Measurements from ENCODE around the gene MADCAM1. TPM values are rescaled to one million over a fixed set of nuclear protein-coding genes. Genes with fewer than 3 reads are reported as not detected.

MADCAM1 gene
- total and polyA plus RNA-seq, 2 experiments from 2014 or later = 2.9 to 4.0 TPM

GRCh38 chr19:491146-491741 lies 5.0 kb upstream of the MADCAM1 start:
- H3K27me3 ChIP-seq = peaks cover 4% of the 10 kb centered on the region
- H3K36me3 ChIP-seq (replicated peaks; ENCODE audit: insufficient read depth, low read depth) = no peaks in the 10 kb centered on the region
- peaks cover 12% of the 10 kb centered on the region for H3K4me1 ChIP-seq (ENCODE audit: insufficient read depth)
- peak; percentile 26 for DNase-seq (ENCODE audit: low spot score)
- H3K27ac ChIP-seq = no peak overlapping the region
- H2AFZ ChIP-seq = no peak overlapping the region
- no peaks in the 10 kb centered on the region for H3K9me2 ChIP-seq (replicated peaks; ENCODE audit: insufficient read depth)
- H3K79me2 ChIP-seq = no peaks in the 10 kb centered on the region
- H4K20me1 ChIP-seq (ENCODE audit: insufficient read depth, poor library complexity, severe bottlenecking) = no peaks in the 10 kb centered on the region
- 87% methylated on average over 23 of the region's 32 CpGs for WGBS (ENCODE audit: low lambda C conversion rate, missing lambda C conversion rate)
- H3K4me3 ChIP-seq = no peak overlapping the region
- H3K9me3 ChIP-seq (ENCODE audit: low read depth) = no peaks in the 10 kb centered on the region
- no peak overlapping the region for H3K4me2 ChIP-seq
- TF ChIP-seq CTCF (IDR thresholded peaks at IDR 0.05; ENCODE audit: poor library complexity) (no peak), EZH2phosphoT487 (IDR thresholded peaks at IDR 0.05; ENCODE audit: low read depth, severe bottlenecking, unreplicated experiment) (no peak), EZH2 (IDR thresholded peaks at IDR 0.05; ENCODE audit: borderline replicate concordance) (no peak)

GRCh38 chr19:492091-492531 lies 4.2 kb upstream of the MADCAM1 start:
- TF ChIP-seq EZH2phosphoT487 (IDR thresholded peaks at IDR 0.05; ENCODE audit: low read depth, severe bottlenecking, unreplicated experiment) = no peak
- no peak for TF ChIP-seq EZH2 (IDR thresholded peaks at IDR 0.05; ENCODE audit: borderline replicate concordance)
- TF ChIP-seq CTCF (IDR thresholded peaks at IDR 0.05; ENCODE audit: poor library complexity) = no peak
- H3K4me3 ChIP-seq = no peak overlapping the region
- H3K36me3 ChIP-seq (replicated peaks; ENCODE audit: insufficient read depth, low read depth) = no peaks in the 10 kb centered on the region
- H2AFZ ChIP-seq = no peak overlapping the region
- H3K79me2 ChIP-seq = no peaks in the 10 kb centered on the region
- no peak overlapping the region for H3K27ac ChIP-seq
- peak; percentile 33 for DNase-seq (ENCODE audit: low spot score)
- H3K9me2 ChIP-seq (replicated peaks; ENCODE audit: insufficient read depth) = no peaks in the 10 kb centered on the region
- no peaks in the 10 kb centered on the region for H4K20me1 ChIP-seq (ENCODE audit: insufficient read depth, poor library complexity, severe bottlenecking)
- H3K9me3 ChIP-seq (ENCODE audit: low read depth) = no peaks in the 10 kb centered on the region
- H3K4me2 ChIP-seq = no peak overlapping the region
- H3K27me3 ChIP-seq = peaks cover 5% of the 10 kb centered on the region
- 80% methylated on average over 12 of the region's 19 CpGs for WGBS (ENCODE audit: low lambda C conversion rate, missing lambda C conversion rate)
- H3K4me1 ChIP-seq (ENCODE audit: insufficient read depth) = peaks cover 12% of the 10 kb centered on the region

DNA sequence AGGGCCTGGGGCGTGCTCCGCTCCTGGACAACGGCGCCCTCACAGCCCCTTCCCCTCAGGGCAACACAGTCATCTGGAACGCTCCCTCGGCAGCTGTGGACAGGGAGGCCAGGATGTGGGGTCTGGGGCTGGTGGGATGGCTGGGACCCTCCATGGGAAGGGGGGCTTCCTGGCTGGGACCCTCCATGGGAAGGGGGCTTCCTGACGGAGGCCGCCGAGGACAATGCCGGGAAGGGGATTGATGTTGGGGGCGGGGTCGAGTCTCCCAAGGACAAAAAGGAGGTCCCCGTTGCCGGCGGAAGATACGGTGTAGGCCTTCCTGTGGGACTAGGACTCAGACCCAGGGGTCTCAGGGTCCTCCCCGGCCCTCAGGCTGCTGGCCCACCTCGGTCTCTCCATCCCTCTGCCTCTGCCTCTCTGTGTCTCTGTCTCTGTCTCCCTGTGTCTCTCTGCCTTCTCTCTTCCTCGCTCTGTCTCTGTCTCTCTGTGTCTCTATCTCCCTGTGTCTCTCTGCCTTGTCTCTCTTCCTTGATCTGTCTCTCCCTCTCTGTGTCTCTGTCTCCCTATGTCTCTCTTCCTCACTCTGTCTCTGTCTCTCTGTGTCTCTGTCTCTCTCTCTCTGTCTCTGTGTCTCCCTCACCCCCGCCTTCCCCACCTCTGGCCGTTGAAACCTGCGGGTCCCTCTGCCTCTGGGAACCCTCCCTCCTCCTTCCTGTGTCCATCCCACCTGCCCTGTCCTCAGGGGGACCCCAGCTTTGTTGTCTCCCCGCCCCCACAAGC lies 2.7 kb upstream of the MADCAM1 start:
- H3K4me3 ChIP-seq = no peak overlapping the region
- no peaks in the 10 kb centered on the region for H4K20me1 ChIP-seq (ENCODE audit: insufficient read depth, poor library complexity, severe bottlenecking)
- no peak overlapping the region for H3K4me2 ChIP-seq
- no peaks in the 10 kb centered on the region for H3K36me3 ChIP-seq (replicated peaks; ENCODE audit: insufficient read depth, low read depth)
- H3K79me2 ChIP-seq = no peaks in the 10 kb centered on the region
- 86% methylated on average over 19 of the region's 23 CpGs for WGBS (ENCODE audit: low lambda C conversion rate, missing lambda C conversion rate)
- H2AFZ ChIP-seq = no peak overlapping the region
- H3K9me3 ChIP-seq (ENCODE audit: low read depth) = no peaks in the 10 kb centered on the region
- no peaks in the 10 kb centered on the region for H3K9me2 ChIP-seq (replicated peaks; ENCODE audit: insufficient read depth)
- H3K4me1 ChIP-seq (ENCODE audit: insufficient read depth) = peaks cover 6% of the 10 kb centered on the region
- TF ChIP-seq CTCF (IDR thresholded peaks at IDR 0.05; ENCODE audit: poor library complexity) = no peak
- peaks cover 14% of the 10 kb centered on the region for H3K27me3 ChIP-seq
- peak; percentile 5 for DNase-seq (ENCODE audit: low spot score)
- H3K27ac ChIP-seq = no peak overlapping the region

Data from hepatocyte (in vitro differentiated cells).